Measurements from ENCODE around the gene GNPNAT1. TPM values are rescaled to one million over a fixed set of nuclear protein-coding genes. Genes with fewer than 3 reads are reported as not detected.

GNPNAT1 gene
- total and polyA plus RNA-seq, 9 of the 15 experiments (the other 6 are each of a cell fraction or from before 2014, with no cell fraction given): 15.8 to 27.7 (median 25.3) TPM

- TF ChIP-seq PBX2 (CRISPR knock-in tag; IDR thresholded peaks at IDR 0.05; ENCODE audit: low read depth): no peak
- TF ChIP-seq PBX2 (tag; conservative IDR thresholded peaks at IDR 0.05; ENCODE audit: low read depth): no peak
- TF ChIP-seq ZNF407 (IDR thresholded peaks at IDR 0.05; ENCODE audit: low read depth): no peak
- no peak for TF ChIP-seq ZNF140 (CRISPR knock-in tag; IDR thresholded peaks at IDR 0.05)
- no peak for TF ChIP-seq ZBTB34 (CRISPR knock-in tag; IDR thresholded peaks at IDR 0.05)
- TF ChIP-seq CC2D1A (IDR thresholded peaks at IDR 0.05): no peak
- TF ChIP-seq SP2 (IDR thresholded peaks at IDR 0.05; ENCODE audit: extremely low read depth, low read depth, low read length, poor library complexity, severe bottlenecking): no peak
- TF ChIP-seq TAF1 (IDR thresholded peaks at IDR 0.05; ENCODE audit: control insufficient read depth, extremely low read depth, insufficient read depth, low read length, severe bottlenecking): no peak
- TF ChIP-seq GTF2B (IDR thresholded peaks at IDR 0.05; ENCODE audit: extremely low read depth, insufficient read length): no peak
- no peak for TF ChIP-seq MITF (IDR thresholded peaks at IDR 0.05)
- no peak for TF ChIP-seq FOXA3 (CRISPR knock-in tag; conservative IDR thresholded peaks at IDR 0.05 in 1 of 2, IDR thresholded peaks at IDR 0.05 in 1 of 2)
These were observed 36.0 kb upstream of the GNPNAT1 start (continued) for GRCh38 chr14:52827426-52827825.
